Endothelial cell of umbilical vein (primary cell): ENCODE results near the gene ASPSCR1. TPM values are rescaled to one million over a fixed set of nuclear protein-coding genes. Genes with fewer than 3 reads are reported as not detected.

Source experiments
- BruUV-seq: library from RNA; stranded (reverse); fragments of 400-500 nt; replicated peaks from 2 replicates; lab custom pipeline; 2021; lab: Mats Ljungman, UMichigan
- CTCF ChIA-PET: fragments of 300-600, 350-600 bp; sonication (Branson Sonifier 250); formaldehyde crosslinking; loops from one replicate; lab custom pipeline; 2021; ENCODE audit warnings: antibody characterized with exemption, inconsistent platforms; lab: Charles Lee
- POLR2A ChIA-PET: fragments of 300-600, 350-600 bp; sonication (Branson Sonifier 250); formaldehyde crosslinking; loops from one replicate; lab custom pipeline; 2021; ENCODE audit warnings: antibody characterized with exemption, inconsistent platforms; lab: Charles Lee
- DNase-seq: peaks from one replicate; pipeline ENCODE4 v3.0.0-alpha.2; 2011; ENCODE audit warnings: low read depth, low spot score
- FAIRE-seq: peaks from 2 replicates; lab custom pipeline; 2011; peaks lifted over from hg19 to GRCh38; lab: Jason Lieb, UNC
- H2AFZ ChIP-seq: 2 replicates; pipeline ENCODE4 v1.6.0; 2012; ENCODE audit warnings: low read depth, low read length, control low read depth, inconsistent platforms
- H3K27ac ChIP-seq: 2 replicates; pipeline ENCODE4 v1.5.1; 2011; ENCODE audit warnings: low read depth, mild to moderate bottlenecking, control low read depth, low read length, moderate library complexity; ENCODE audit not compliant: insufficient read depth
- H3K27me3 ChIP-seq, 2 experiments: 2 replicates each; pipeline versions ENCODE4 v1.6.0 to v1.6.1; 2011; ENCODE audit warnings: low read length in 2 of 2, mixed read lengths in 1 of 2; ENCODE audit not compliant: control insufficient read depth in 2 of 2, insufficient read depth in 2 of 2
- H3K36me3 ChIP-seq, 2 experiments: 2 replicates in 1 of 2; 3 replicates in 1 of 2; pipeline ENCODE4 v1.5.1; 2011; ENCODE audit warnings: low read length in 2 of 2, mild to moderate bottlenecking in 1 of 2, moderate library complexity in 1 of 2; ENCODE audit not compliant: control insufficient read depth in 2 of 2, insufficient read depth in 2 of 2; ENCODE audit errors: extremely low read depth in 1 of 2
- H3K4me1 ChIP-seq: 3 replicates; pipeline ENCODE4 v1.5.1; 2011; ENCODE audit warnings: mild to moderate bottlenecking, low read length; ENCODE audit not compliant: control insufficient read depth, insufficient read depth; ENCODE audit errors: extremely low read depth
- H3K4me2 ChIP-seq: 2 replicates; pipeline ENCODE4 v1.6.1; 2011; ENCODE audit warnings: low read length, control low read depth, mixed read lengths; ENCODE audit not compliant: insufficient read depth
- H3K4me3 ChIP-seq, 3 experiments: fragments of 200-600 bp in 1 of 3; sonication (generic), shearing (Covaris generic) in 1 of 3; replicated peaks in 1 of 3; 2 replicates each; pipeline ENCODE4 v1.5.1; 2011 to 2016; ENCODE audit warnings: control low read depth in 3 of 3, low read length in 3 of 3, mild to moderate bottlenecking in 2 of 3, inconsistent platforms in 1 of 3, low read depth in 1 of 3, moderate library complexity in 1 of 3; ENCODE audit not compliant: insufficient read depth in 1 of 3
- H3K79me2 ChIP-seq: 2 replicates; pipeline ENCODE4 v1.6.0; 2012; ENCODE audit warnings: low read length, inconsistent platforms; ENCODE audit not compliant: control insufficient read depth, insufficient read depth
- H3K9ac ChIP-seq: replicated peaks from 2 replicates; pipeline ENCODE3; 2011; ENCODE audit warnings: low read length, control low read depth; ENCODE audit not compliant: insufficient read depth; ENCODE audit errors: extremely low read depth
- H3K9me1 ChIP-seq: replicated peaks from 3 replicates; pipeline ENCODE4 v1.6.0; 2011; ENCODE audit warnings: mild to moderate bottlenecking, low read length; ENCODE audit not compliant: control insufficient read depth, insufficient read depth; ENCODE audit errors: extremely low read depth
- H3K9me3 ChIP-seq: replicated peaks from 2 replicates; pipeline ENCODE4 v1.5.1; 2012; ENCODE audit warnings: low read length, inconsistent platforms; ENCODE audit not compliant: control insufficient read depth, insufficient read depth
- H4K20me1 ChIP-seq: replicated peaks from 2 replicates; pipeline ENCODE3; 2011; ENCODE audit warnings: mild to moderate bottlenecking, low read length; ENCODE audit not compliant: control insufficient read depth, insufficient read depth; ENCODE audit errors: extremely low read depth
- EZH2 ChIP-seq: IDR thresholded peaks from 2 replicates; pipeline ENCODE4 v1.6.1; 2012; ENCODE audit warnings: borderline replicate concordance, low read depth, mild to moderate bottlenecking, moderate library complexity, low read length, inconsistent platforms; ENCODE audit not compliant: severe bottlenecking
- FOS ChIP-seq: IDR thresholded peaks from 2 replicates; pipeline ENCODE4 v1.6.1; 2011; ENCODE audit warnings: mild to moderate bottlenecking, low read length, moderate library complexity, borderline replicate concordance; ENCODE audit not compliant: insufficient read depth
- GATA2 ChIP-seq: IDR thresholded peaks from 2 replicates; pipeline ENCODE4 v1.7.0; 2011; ENCODE audit warnings: low read depth, mild to moderate bottlenecking, moderate library complexity, mixed read lengths, low read length; ENCODE audit not compliant: insufficient read length, insufficient read depth
- JUN ChIP-seq: IDR thresholded peaks from 2 replicates; pipeline ENCODE4 v1.6.1; 2011; ENCODE audit warnings: borderline replicate concordance, low read depth; ENCODE audit not compliant: insufficient read length, insufficient read depth
- MYC ChIP-seq: IDR thresholded peaks from one replicate; pipeline ENCODE4 v1.6.1; 2011; ENCODE audit warnings: mild to moderate bottlenecking, low read depth, low read length
- POLR2A ChIP-seq: IDR thresholded peaks from 2 replicates; pipeline ENCODE4 v1.6.1; 2012; ENCODE audit warnings: low read depth, mild to moderate bottlenecking, control low read depth, low read length
- POLR2AphosphoS5 ChIP-seq: IDR thresholded peaks from 2 replicates; pipeline ENCODE4 v1.6.1; 2012; ENCODE audit warnings: low read depth, mild to moderate bottlenecking, control low read depth, low read length, moderate library complexity; ENCODE audit not compliant: insufficient read depth
- dilution Hi-C: fragments of 300-500 bp; cut with MboI; formaldehyde crosslinking; loops from one replicate; pipeline ENCODE4 v1.15.0; 2019; ENCODE audit warnings: low sequenced_read_pairs; ENCODE audit not compliant: extremely low pct_ligation_motif_present
- intact Hi-C: fragments of 100-400 bp; cut with micrococcal nuclease; formaldehyde crosslinking; loops from one replicate; pipeline ENCODE4 v1.10.0; 2022
- polyA plus RNA-seq, 4 experiments: library from polyadenylated mRNA; depleted of rRNA in 3 of 4; stranded (reverse) in 3 of 4; unstranded in 1 of 4; fragments of >200 nt; gene quantifications; 2 replicates each; pipeline versions ENCODE4 v1.2.1 to v1.2.3, GENCODE V29; 2011 to 2012; ENCODE audit warnings: missing spikeins in 1 of 4
- total RNA-seq: library from RNA; stranded (reverse); gene quantifications from 2 replicates; pipeline ENCODE4 v1.2.3, GENCODE V29; 2021
- TF ChIP-seq, protein P1 (sequence below): IDR thresholded peaks from 2 replicates; pipeline ENCODE4 v1.6.1; 2011; ENCODE audit not compliant: insufficient read depth, insufficient read length
- TF ChIP-seq, protein P2 (sequence below), 2 donors: IDR thresholded peaks; 1 replicate in 1 of 2; 2 replicates in 1 of 2; pipeline ENCODE4 v1.5.1; 2011; ENCODE audit warnings: low read length in 2 of 2, mild to moderate bottlenecking in 2 of 2, moderate library complexity in 2 of 2, control low read depth in 1 of 2, inconsistent platforms in 1 of 2, low read depth in 1 of 2; ENCODE audit not compliant: insufficient read depth in 1 of 2; ENCODE audit errors: extremely low read depth in 1 of 2

Gene ASPSCR1
- total and polyA plus RNA-seq, 2 donors (not counting 3 experiments of a cell fraction or from before 2014, with no cell fraction given): 24.8 to 36.5 TPM

DNA sequence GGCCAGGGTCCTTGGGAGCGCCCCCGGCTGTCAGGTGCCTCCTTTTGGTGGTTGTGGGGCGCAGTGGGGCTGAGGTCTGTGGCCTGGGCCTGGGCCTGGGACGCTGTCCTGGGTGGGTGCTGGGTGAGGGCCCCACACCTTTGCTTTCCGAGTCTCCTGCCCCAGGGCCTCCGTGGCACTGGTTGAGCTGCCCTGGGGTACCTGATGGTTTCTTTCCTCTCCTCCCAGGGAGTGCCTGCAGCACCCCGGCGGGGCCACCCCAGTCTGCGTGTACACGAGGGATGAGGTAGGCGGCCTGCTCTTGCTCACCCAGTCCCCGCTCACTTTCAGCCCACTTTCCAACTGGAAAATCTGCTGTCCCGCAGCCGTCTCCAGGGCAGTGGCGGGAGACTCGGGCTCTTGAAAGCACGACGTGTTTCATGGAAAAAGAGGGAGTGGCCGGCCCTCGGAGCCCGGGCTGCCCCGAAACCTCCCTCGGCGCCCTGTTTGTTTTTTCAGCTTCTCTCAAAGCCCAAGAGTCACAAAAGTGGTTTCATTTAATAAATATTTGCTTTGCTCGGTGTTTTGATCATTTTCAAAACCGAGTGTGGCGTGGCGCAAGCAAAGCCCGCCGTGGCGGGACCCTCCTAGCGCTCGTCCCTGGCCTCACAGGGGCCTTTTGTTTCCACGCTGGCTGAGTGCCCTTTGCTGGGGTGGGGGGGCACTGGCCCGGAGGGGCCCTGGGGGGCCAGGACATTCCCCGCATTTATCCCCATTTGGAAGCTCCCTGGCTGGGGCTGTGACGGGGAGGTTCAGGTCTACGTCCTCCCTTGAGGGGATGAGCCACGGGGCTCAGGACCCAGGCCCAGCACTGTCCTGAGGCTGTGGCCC is 17.4 kb downstream of the ASPSCR1 start:
- Histone ChIP-seq H3K36me3 (no peaks in the 10 kb centered on the region), H3K9ac (no peak overlapping the region), H3K27me3 (no peaks in the 10 kb centered on the region), H3K4me3 (no peak overlapping the region), H3K27ac (no peak overlapping the region), H3K4me1 (peaks cover 2% of the 10 kb centered on the region), H3K4me2 (no peak overlapping the region), H4K20me1 (no peaks in the 10 kb centered on the region), H3K9me1 (no peaks in the 10 kb centered on the region), H3K9me3 (no peaks in the 10 kb centered on the region), H3K79me2 (no peaks in the 10 kb centered on the region), H2AFZ (no peak overlapping the region)
- intact Hi-C loops (no loop called here), dilution Hi-C loops (no loop called here)
- DNase-seq: no peak
- TF ChIP-seq POLR2A: no peak
- TF ChIP-seq POLR2AphosphoS5: no peak
- TF ChIP-seq FOS: no peak
- TF ChIP-seq, protein P1, sequence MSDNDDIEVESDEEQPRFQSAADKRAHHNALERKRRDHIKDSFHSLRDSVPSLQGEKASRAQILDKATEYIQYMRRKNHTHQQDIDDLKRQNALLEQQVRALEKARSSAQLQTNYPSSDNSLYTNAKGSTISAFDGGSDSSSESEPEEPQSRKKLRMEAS: no peak
- ChIA-PET POLR2A (no interaction called here), CTCF (interaction anchor here (0.8 kb wide), 1 partner anchor 16 kb away, joined by 3 read pairs; no protein-coding TSS in a partner anchor)
- BruUV-seq: no TSS peak
- no peak for FAIRE-seq

DNA sequence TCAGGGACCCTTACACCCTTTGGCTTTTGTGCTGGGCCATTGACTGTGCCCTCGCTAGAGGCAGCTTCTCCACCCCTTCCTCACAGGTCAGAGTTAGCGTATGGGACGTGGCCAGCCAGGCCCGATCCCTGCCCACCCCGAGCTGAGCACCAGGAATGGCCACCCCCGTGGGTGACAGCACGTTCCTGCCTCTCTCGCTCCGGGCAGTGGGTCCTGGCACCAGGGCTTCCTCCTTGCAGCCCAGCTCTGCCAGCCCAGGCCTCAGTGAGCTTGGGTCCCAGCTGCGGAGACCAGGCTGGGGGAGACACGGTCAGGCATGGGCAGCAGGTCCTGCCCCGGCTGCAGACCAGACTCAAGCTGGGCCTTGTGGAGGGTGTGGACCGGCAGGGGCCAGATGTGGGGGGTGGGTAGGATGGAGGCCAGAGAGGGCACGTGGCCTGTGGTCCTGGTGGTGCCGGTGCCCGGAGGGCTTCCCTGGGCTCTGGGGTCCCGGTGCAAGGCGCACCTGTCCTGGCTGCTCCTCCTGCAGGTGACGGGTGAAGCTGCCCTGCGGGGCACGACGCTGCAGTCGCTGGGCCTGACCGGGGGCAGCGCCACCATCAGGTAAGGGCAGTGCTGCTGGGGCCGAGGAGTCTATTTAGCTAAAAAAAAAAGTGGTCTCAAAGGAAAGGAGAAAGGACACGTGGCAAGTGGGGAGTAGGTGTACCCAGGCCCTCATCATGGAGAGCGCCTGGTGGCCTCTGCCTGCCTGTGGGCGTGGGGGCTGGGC is 18.2 kb downstream of the ASPSCR1 start:
- Histone ChIP-seq H4K20me1 (no peaks in the 10 kb centered on the region), H3K4me2 (no peak overlapping the region), H3K79me2 (no peaks in the 10 kb centered on the region), H3K4me1 (peaks cover 2% of the 10 kb centered on the region), H3K9ac (no peak overlapping the region), H2AFZ (no peak overlapping the region), H3K9me3 (no peaks in the 10 kb centered on the region), H3K9me1 (no peaks in the 10 kb centered on the region), H3K4me3 (no peak overlapping the region), H3K36me3 (no peaks in the 10 kb centered on the region), H3K27ac (no peak overlapping the region), H3K27me3 (no peaks in the 10 kb centered on the region)
- no peak for FAIRE-seq
- BruUV-seq: no TSS peak
- dilution Hi-C loops (no loop called here), intact Hi-C loops (no loop called here)
- DNase-seq: no peak
- ChIA-PET CTCF (interaction anchor here (0.8 to 2.0 kb wide), 3 partner anchors 17 to 35 kb away, joined by 3 to 12 read pairs (median 3); no protein-coding TSS in a partner anchor), POLR2A (no interaction called here)
- no peak for TF ChIP-seq GATA2
- TF ChIP-seq, protein P1: no peak
- TF ChIP-seq EZH2: no peak
- TF ChIP-seq JUN: no peak
- TF ChIP-seq, protein P2, sequence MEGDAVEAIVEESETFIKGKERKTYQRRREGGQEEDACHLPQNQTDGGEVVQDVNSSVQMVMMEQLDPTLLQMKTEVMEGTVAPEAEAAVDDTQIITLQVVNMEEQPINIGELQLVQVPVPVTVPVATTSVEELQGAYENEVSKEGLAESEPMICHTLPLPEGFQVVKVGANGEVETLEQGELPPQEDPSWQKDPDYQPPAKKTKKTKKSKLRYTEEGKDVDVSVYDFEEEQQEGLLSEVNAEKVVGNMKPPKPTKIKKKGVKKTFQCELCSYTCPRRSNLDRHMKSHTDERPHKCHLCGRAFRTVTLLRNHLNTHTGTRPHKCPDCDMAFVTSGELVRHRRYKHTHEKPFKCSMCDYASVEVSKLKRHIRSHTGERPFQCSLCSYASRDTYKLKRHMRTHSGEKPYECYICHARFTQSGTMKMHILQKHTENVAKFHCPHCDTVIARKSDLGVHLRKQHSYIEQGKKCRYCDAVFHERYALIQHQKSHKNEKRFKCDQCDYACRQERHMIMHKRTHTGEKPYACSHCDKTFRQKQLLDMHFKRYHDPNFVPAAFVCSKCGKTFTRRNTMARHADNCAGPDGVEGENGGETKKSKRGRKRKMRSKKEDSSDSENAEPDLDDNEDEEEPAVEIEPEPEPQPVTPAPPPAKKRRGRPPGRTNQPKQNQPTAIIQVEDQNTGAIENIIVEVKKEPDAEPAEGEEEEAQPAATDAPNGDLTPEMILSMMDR (IDR thresholded peaks at IDR 0.05; ENCODE audit: extremely low read depth in 1 of 2, insufficient read depth in 1 of 2, low read depth in 1 of 2, low read length in 2 of 2): no peak
- TF ChIP-seq FOS: no peak
- no peak for TF ChIP-seq MYC
- no peak for TF ChIP-seq POLR2A
- no peak for TF ChIP-seq POLR2AphosphoS5
